IPS-18a (cell line): ENCODE results near the gene RUNX1.

Source experiments
- H3K27ac ChIP-seq: one replicate; pipeline ENCODE4 v1.5.1; 2013; ENCODE audit warnings: low read length
- H3K27me3 ChIP-seq: one replicate; pipeline ENCODE4 v1.6.1; 2013; ENCODE audit warnings: mild to moderate bottlenecking, low read length; ENCODE audit not compliant: control insufficient read depth, insufficient read depth
- H3K36me3 ChIP-seq: one replicate; pipeline ENCODE4 v1.6.1; 2013; ENCODE audit warnings: low read depth, low read length; ENCODE audit not compliant: control insufficient read depth
- H3K4me1 ChIP-seq: one replicate; pipeline ENCODE4 v1.6.1; 2013; ENCODE audit warnings: low read depth, low read length; ENCODE audit not compliant: control insufficient read depth
- H3K4me3 ChIP-seq: one replicate; pipeline ENCODE4 v1.5.1; 2013; ENCODE audit warnings: low read length
- H3K9ac ChIP-seq: one replicate; pipeline ENCODE4 v1.6.1; 2013; ENCODE audit warnings: mild to moderate bottlenecking, low read length, moderate library complexity
- H3K9me3 ChIP-seq: one replicate; pipeline ENCODE4 v1.6.1; 2013; ENCODE audit warnings: low read depth, low read length; ENCODE audit not compliant: control insufficient read depth

RUNX1 gene

GRCh38 chr21:35048706-35049617 lies at the start of gene RUNX1:
RUNX1 (minus strand) TSS chr21:35049302.
- no peaks in the 10 kb centered on the region for H3K36me3 ChIP-seq
- no peaks in the 10 kb centered on the region for H3K27me3 ChIP-seq
- H3K4me3 ChIP-seq = no peak within 1 kb of the TSS
- no peaks in the 10 kb centered on the region for H3K9me3 ChIP-seq
- H3K9ac ChIP-seq = no peak within 1 kb of the TSS
- no peak within 1 kb of the TSS for H3K27ac ChIP-seq
- H3K4me1 ChIP-seq = peaks cover 9% of the 10 kb centered on the region

GRCh38 chr21:35097525-35097924 lies 48.4 kb upstream of the RUNX1 start:
- H3K27ac ChIP-seq = no peak overlapping the region
- no peaks in the 10 kb centered on the region for H3K4me1 ChIP-seq
- H3K36me3 ChIP-seq = no peaks in the 10 kb centered on the region
- no peak overlapping the region for H3K4me3 ChIP-seq
- H3K27me3 ChIP-seq = no peaks in the 10 kb centered on the region
- H3K9ac ChIP-seq = no peak overlapping the region
- no peaks in the 10 kb centered on the region for H3K9me3 ChIP-seq

- H3K9me3 ChIP-seq = no peaks in the 10 kb centered on the region
- H3K4me1 ChIP-seq = no peaks in the 10 kb centered on the region
- no peaks in the 10 kb centered on the region for H3K27me3 ChIP-seq
- H3K36me3 ChIP-seq = no peaks in the 10 kb centered on the region
- no peak overlapping the region for H3K9ac ChIP-seq
- H3K27ac ChIP-seq = no peak overlapping the region
- no peak overlapping the region for H3K4me3 ChIP-seq
These were observed 47.9 kb upstream of the RUNX1 start for GRCh38 chr21:35096959-35097358.

DNA sequence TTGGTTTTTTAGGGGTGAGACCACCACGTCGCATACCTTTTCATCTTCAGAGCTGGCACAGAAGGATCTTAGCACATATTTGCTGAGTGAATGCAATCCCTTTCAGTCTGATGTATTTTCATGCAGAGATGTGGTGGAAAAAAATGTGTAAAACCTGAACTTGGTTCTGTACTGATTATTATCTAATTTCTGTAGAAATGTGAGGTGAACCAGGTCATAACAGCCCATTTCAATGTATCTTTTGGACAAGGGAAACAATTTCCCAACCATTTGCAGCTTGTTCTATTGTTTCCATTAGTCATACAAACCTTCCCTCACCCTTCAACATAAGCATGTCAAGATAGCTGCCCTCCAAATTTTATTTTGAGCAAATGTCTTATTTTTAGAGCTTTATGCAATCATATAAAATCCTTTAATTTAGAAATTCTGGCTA lies 46.8 kb upstream of the RUNX1 start:
- Histone ChIP-seq H3K27ac (no peak overlapping the region), H3K4me1 (no peaks in the 10 kb centered on the region), H3K36me3 (no peaks in the 10 kb centered on the region), H3K4me3 (no peak overlapping the region), H3K9me3 (no peaks in the 10 kb centered on the region), H3K9ac (no peak overlapping the region), H3K27me3 (no peaks in the 10 kb centered on the region)

GRCh38 chr21:35093514-35093913 lies 44.4 kb upstream of the RUNX1 start:
- Histone ChIP-seq H3K27ac (no peak overlapping the region), H3K9ac (no peak overlapping the region)

DNA sequence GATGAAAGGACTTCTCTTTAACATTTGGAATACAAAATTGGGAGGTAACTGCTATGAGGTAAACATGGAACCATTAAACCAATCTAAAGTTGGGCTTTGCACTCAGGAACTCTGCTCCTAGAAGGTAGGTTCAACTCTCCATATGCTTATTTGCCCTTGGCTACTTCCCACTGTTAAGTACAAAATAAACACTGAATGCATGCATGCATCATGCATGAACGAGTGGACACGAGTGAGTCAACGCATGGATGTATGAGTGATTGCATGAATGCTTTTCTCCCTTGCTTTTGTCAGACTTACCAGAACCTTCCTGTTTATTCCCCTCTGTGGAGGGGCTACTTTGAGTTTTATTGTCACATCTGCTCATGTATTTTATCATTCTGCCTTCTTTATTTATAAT lies 42.4 kb upstream of the RUNX1 start:
- Histone ChIP-seq H3K9me3 (no peaks in the 10 kb centered on the region), H3K4me1 (no peaks in the 10 kb centered on the region), H3K4me3 (no peak overlapping the region), H3K27ac (no peak overlapping the region), H3K9ac (no peak overlapping the region), H3K36me3 (no peaks in the 10 kb centered on the region), H3K27me3 (no peaks in the 10 kb centered on the region)

More at GRCh38 chr21:35093514-35093913, 44.4 kb upstream of the RUNX1 start:
- no peaks in the 10 kb centered on the region for H3K36me3 ChIP-seq
- no peaks in the 10 kb centered on the region for H3K4me1 ChIP-seq
- H3K9me3 ChIP-seq = no peaks in the 10 kb centered on the region
- no peak overlapping the region for H3K4me3 ChIP-seq
- no peaks in the 10 kb centered on the region for H3K27me3 ChIP-seq

DNA sequence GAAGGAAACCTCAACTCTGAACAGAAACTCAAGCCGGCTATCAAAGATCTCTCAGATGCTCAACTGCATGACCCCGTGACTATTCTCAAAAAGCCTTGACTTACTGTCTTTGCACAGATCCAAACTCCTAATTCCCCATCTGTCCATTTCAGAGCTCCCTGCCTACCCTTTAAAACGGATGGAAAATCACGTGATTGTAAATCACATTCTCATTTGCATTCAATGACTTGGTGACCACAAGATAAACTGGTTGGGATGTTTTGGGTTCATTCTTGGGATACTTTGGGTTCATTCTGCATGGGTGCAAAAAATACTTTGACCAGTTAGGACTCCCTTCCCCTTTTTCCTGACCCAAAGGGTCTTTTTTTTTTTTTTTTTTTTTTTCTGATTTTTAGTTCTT lies 41.3 kb upstream of the RUNX1 start:
- no peaks in the 10 kb centered on the region for H3K27me3 ChIP-seq
- H3K36me3 ChIP-seq = no peaks in the 10 kb centered on the region

DNA sequence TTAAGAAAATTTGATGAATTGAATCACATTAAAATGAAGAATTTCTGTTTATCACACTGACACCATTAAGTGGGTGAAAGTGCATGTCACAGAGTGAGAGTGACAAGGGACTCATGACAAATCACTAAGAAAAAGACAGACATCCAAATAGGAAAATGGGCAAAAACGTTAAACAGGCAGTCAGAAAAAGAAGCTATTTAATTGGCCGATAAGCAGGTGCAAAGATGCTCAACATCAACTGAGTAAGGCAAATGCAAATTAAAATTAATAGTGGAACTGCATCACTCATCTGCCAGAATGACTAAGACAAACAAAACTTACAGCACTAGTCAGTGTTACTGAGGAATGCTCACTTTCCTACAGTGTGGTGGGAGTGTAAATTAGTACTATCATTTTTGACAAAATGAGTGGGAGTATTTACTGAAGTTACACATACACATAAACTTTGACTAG lies 39.2 kb upstream of the RUNX1 start:
- H3K36me3 ChIP-seq = no peaks in the 10 kb centered on the region
- H3K4me1 ChIP-seq = no peaks in the 10 kb centered on the region
- no peak overlapping the region for H3K9ac ChIP-seq
- no peaks in the 10 kb centered on the region for H3K9me3 ChIP-seq
- H3K27ac ChIP-seq = no peak overlapping the region
- no peaks in the 10 kb centered on the region for H3K27me3 ChIP-seq
- no peak overlapping the region for H3K4me3 ChIP-seq

More for the DNA sequence above, 41.3 kb upstream of the RUNX1 start:
- Histone ChIP-seq H3K4me3 (no peak overlapping the region), H3K9ac (no peak overlapping the region), H3K27ac (no peak overlapping the region), H3K9me3 (no peaks in the 10 kb centered on the region), H3K4me1 (no peaks in the 10 kb centered on the region)

DNA sequence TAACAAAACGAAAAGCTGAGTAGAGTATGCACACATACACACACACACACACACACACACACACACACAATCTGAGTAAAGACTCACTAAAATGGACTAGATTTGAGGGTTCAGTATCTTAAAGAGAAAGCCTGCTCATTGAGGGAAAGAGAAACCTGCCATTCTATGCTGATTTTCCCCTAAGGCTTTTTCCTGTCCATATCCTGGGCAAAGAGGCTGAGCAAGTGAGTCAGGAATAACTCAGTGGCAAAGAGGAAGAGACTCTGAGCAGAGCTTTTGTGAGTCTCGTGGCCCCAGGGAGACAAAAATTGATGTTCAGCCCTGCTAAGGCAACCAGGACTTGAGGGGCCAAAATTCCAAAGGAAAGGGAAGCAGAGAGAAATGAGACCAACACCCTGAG lies 37.3 kb upstream of the RUNX1 start:
- Histone ChIP-seq H3K9me3 (no peaks in the 10 kb centered on the region), H3K4me1 (no peaks in the 10 kb centered on the region), H3K27ac (no peak overlapping the region), H3K27me3 (no peaks in the 10 kb centered on the region), H3K36me3 (no peaks in the 10 kb centered on the region), H3K4me3 (no peak overlapping the region), H3K9ac (no peak overlapping the region)

- H3K36me3 ChIP-seq = no peaks in the 10 kb centered on the region
- no peak overlapping the region for H3K27ac ChIP-seq
- H3K9ac ChIP-seq = no peak overlapping the region
- no peaks in the 10 kb centered on the region for H3K27me3 ChIP-seq
- H3K9me3 ChIP-seq = no peaks in the 10 kb centered on the region
- no peaks in the 10 kb centered on the region for H3K4me1 ChIP-seq
- H3K4me3 ChIP-seq = no peak overlapping the region
These were observed 35.8 kb upstream of the RUNX1 start for GRCh38 chr21:35084869-35085268.

DNA sequence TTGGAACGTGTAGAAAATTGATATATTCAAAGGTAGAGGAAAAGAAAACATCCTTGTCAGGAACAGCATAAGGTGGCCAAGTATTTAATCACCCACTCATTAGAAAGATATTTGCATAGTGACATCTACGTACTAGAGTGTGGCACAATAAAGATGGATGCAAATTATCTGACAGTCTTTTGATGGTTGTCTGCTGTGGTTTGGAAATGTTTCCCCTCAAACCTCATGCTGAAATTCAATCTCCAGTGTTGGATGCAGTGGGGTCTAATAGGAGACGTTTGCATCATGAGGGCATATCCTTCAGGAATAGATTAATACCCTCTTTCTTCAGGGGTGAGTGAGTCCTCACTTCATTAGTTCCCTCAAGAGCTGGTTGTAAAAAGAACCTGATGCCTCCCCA lies 34.1 kb upstream of the RUNX1 start:
- Histone ChIP-seq H3K36me3 (no peaks in the 10 kb centered on the region), H3K27ac (no peak overlapping the region), H3K4me3 (no peak overlapping the region), H3K9me3 (no peaks in the 10 kb centered on the region), H3K9ac (no peak overlapping the region), H3K4me1 (no peaks in the 10 kb centered on the region), H3K27me3 (no peaks in the 10 kb centered on the region)

DNA sequence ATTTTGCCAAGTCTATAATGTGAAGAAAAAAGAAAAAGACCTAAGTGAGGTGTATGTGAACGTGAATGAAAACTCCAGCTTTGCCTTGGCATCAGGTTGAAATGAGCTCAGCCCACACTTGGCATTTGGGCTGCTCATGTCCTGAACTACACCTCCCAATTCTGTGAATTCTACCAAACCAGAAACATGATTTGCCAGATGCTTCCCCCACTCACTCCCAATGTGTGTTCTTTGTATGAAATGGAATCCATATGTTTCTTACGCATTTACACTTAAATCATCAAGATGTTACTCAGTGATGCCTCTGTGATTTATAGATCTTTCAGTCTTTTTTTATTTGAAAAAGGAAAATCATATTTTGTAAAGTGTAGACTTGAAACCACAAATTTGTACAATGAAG lies 32.8 kb upstream of the RUNX1 start:
- Histone ChIP-seq H3K9me3 (no peaks in the 10 kb centered on the region), H3K27me3 (no peaks in the 10 kb centered on the region), H3K4me1 (no peaks in the 10 kb centered on the region), H3K4me3 (no peak overlapping the region), H3K27ac (no peak overlapping the region), H3K9ac (no peak overlapping the region), H3K36me3 (no peaks in the 10 kb centered on the region)
